Astrocyte (in vitro differentiated cells and primary cell): ENCODE results near the gene INTS4. TPM values are rescaled to one million over a fixed set of nuclear protein-coding genes. Genes with fewer than 3 reads are reported as not detected.
"Not testable (repeated sequence)": the region's sequence is repeated elsewhere in the genome, so short reads cannot be mapped to it uniquely, and the experiment has no call there.

Source experiments
- DNase-seq: peaks from one replicate; pipeline ENCODE4 v3.0.0-alpha.2; 2010; ENCODE audit warnings: low read depth
- FAIRE-seq: peaks from 2 replicates; lab custom pipeline; 2011; peaks lifted over from hg19 to GRCh38; lab: Jason Lieb, UNC
- H2AFZ ChIP-seq: 2 replicates; pipeline ENCODE4 v1.6.0; 2012; ENCODE audit warnings: low read depth, low read length, inconsistent platforms
- H3K27ac ChIP-seq: 2 replicates; pipeline ENCODE4 v1.5.1; 2011; ENCODE audit warnings: low read depth, low read length, inconsistent platforms
- H3K27me3 ChIP-seq: 2 replicates; pipeline ENCODE4 v1.6.0; 2011; ENCODE audit warnings: low read length, inconsistent platforms; ENCODE audit not compliant: insufficient read depth
- H3K36me3 ChIP-seq: 2 replicates; pipeline ENCODE4 v1.5.1; 2011; ENCODE audit warnings: low read length, inconsistent platforms; ENCODE audit not compliant: insufficient read depth
- H3K4me1 ChIP-seq: 2 replicates; pipeline ENCODE4 v1.5.1; 2011; ENCODE audit warnings: low read length, inconsistent platforms; ENCODE audit not compliant: insufficient read depth
- H3K4me2 ChIP-seq: 2 replicates; pipeline ENCODE4 v1.6.0; 2012; ENCODE audit warnings: low read length, inconsistent platforms
- H3K4me3 ChIP-seq: 2 replicates; pipeline ENCODE4 v1.5.1; 2011; ENCODE audit warnings: low read depth, mild to moderate bottlenecking, low read length, inconsistent platforms; ENCODE audit not compliant: insufficient read depth
- H3K79me2 ChIP-seq: 2 replicates; pipeline ENCODE4 v1.6.0; 2012; ENCODE audit warnings: mild to moderate bottlenecking, low read length, inconsistent platforms; ENCODE audit not compliant: insufficient read depth
- H3K9ac ChIP-seq: 2 replicates; pipeline ENCODE4 v1.6.0; 2012; ENCODE audit warnings: mild to moderate bottlenecking, low read length, inconsistent platforms
- H3K9me3 ChIP-seq: 2 replicates; pipeline ENCODE4 v1.5.1; 2012; ENCODE audit warnings: low read depth, mild to moderate bottlenecking, low read length, inconsistent platforms; ENCODE audit not compliant: insufficient read depth
- H4K20me1 ChIP-seq: 2 replicates; pipeline ENCODE4 v1.6.0; 2012; ENCODE audit warnings: low read length, inconsistent platforms; ENCODE audit not compliant: insufficient read depth
- H3K27ac Mint-ChIP-seq: one replicate; pipeline ENCODE4 v1.8.0; 2021; ENCODE audit warnings: mild to moderate bottlenecking, mixed read lengths; ENCODE audit not compliant: unreplicated experiment
- H3K27me3 Mint-ChIP-seq: one replicate; pipeline ENCODE4 v1.8.0; 2021; ENCODE audit warnings: low read depth, mixed read lengths; ENCODE audit not compliant: unreplicated experiment
- H3K36me3 Mint-ChIP-seq: one replicate; pipeline ENCODE4 v1.8.0; 2021; ENCODE audit warnings: low read depth, mixed read lengths; ENCODE audit not compliant: unreplicated experiment
- H3K4me1 Mint-ChIP-seq: one replicate; pipeline ENCODE4 v1.8.0; 2021; ENCODE audit warnings: low read depth, mixed read lengths; ENCODE audit not compliant: unreplicated experiment
- H3K4me3 Mint-ChIP-seq: one replicate; pipeline ENCODE4 v1.8.0; 2021; ENCODE audit warnings: mild to moderate bottlenecking, moderate library complexity, mixed read lengths; ENCODE audit not compliant: unreplicated experiment
- H3K9me3 Mint-ChIP-seq: one replicate; pipeline ENCODE4 v1.8.0; 2021; ENCODE audit warnings: mild to moderate bottlenecking, mixed read lengths; ENCODE audit not compliant: unreplicated experiment
- CTCF ChIP-seq: IDR thresholded peaks from 2 replicates; pipeline ENCODE4 v1.5.1; 2011; ENCODE audit warnings: low read depth, mild to moderate bottlenecking, inconsistent platforms, low read length, moderate library complexity; ENCODE audit not compliant: insufficient read depth
- EZH2 ChIP-seq: IDR thresholded peaks from 2 replicates; pipeline ENCODE4 v1.6.1; 2012; ENCODE audit warnings: mild to moderate bottlenecking, low read length, inconsistent platforms; ENCODE audit not compliant: insufficient read depth
- total RNA-seq: library from RNA; stranded (reverse); gene quantifications from 2 replicates; pipeline ENCODE4 v1.2.1, GENCODE V29; 2021

The INTS4 gene
- total RNA-seq, 1 donor from 2014 or later = 35.0 TPM

DNA sequence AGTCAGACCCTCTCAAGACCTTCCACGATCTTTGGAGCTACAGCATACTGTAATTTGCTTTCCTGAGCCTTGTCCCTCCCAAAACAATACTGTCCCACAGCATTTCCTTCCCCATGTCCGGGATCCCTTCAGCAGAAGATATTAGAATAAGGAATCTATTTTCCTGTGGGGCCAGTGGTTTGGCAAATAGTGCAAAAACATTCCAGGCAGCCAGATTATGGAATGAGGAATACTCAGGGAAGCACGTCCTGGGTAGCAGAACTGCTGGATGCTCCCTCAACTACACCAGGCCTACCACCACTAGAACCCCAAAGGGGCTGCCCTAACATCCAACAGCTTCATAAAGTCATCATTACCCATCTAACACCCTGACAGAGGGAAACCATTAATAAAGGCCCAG is 112.1 kb downstream of the INTS4 start:
- Histone ChIP-seq H3K4me3 (no peak overlapping the region), H2AFZ (no peak overlapping the region), H3K9ac (no peak overlapping the region), H4K20me1 (no peaks in the 10 kb centered on the region), H3K27me3 (no peaks in the 10 kb centered on the region), H3K9me3 (no peaks in the 10 kb centered on the region), H3K4me2 (no peak overlapping the region), H3K27ac (no peak overlapping the region), H3K36me3 (no peaks in the 10 kb centered on the region), H3K4me1 (peaks cover 12% of the 10 kb centered on the region), H3K79me2 (no peaks in the 10 kb centered on the region)
- no peaks in the 10 kb centered on the region for H3K9me3 Mint-ChIP-seq
- H3K4me3 Mint-ChIP-seq = no peak overlapping the region
- DNase-seq = peak; percentile 59
- H3K27ac Mint-ChIP-seq = no peak overlapping the region
- H3K4me1 Mint-ChIP-seq = peaks cover 22% of the 10 kb centered on the region
- FAIRE-seq = no peak
- peaks cover 19% of the 10 kb centered on the region for H3K36me3 Mint-ChIP-seq
- no peaks in the 10 kb centered on the region for H3K27me3 Mint-ChIP-seq
- no peak for TF ChIP-seq EZH2
- TF ChIP-seq CTCF = no peak

GRCh38 chr11:77879218-77879617 is 115.2 kb downstream of the INTS4 start:
- peaks cover 21% of the 10 kb centered on the region for H3K36me3 Mint-ChIP-seq
- Histone ChIP-seq H3K4me2 (no peak overlapping the region), H3K36me3 (no peaks in the 10 kb centered on the region), H4K20me1 (no peaks in the 10 kb centered on the region), H3K79me2 (no peaks in the 10 kb centered on the region), H3K4me1 (peaks cover 8% of the 10 kb centered on the region), H3K9me3 (no peaks in the 10 kb centered on the region), H2AFZ (no peak overlapping the region), H3K9ac (no peak overlapping the region), H3K4me3 (no peak overlapping the region), H3K27ac (no peak overlapping the region), H3K27me3 (no peaks in the 10 kb centered on the region)
- DNase-seq = no peak
- TF ChIP-seq CTCF (no peak), EZH2 (no peak)
- H3K4me1 Mint-ChIP-seq = peaks cover 22% of the 10 kb centered on the region
- no peaks in the 10 kb centered on the region for H3K9me3 Mint-ChIP-seq
- H3K27ac Mint-ChIP-seq = peak overlapping the region; percentile 73
- no peak for FAIRE-seq
- no peaks in the 10 kb centered on the region for H3K27me3 Mint-ChIP-seq
- H3K4me3 Mint-ChIP-seq = no peak overlapping the region

GRCh38 chr11:77878247-77878646 is 116.2 kb downstream of the INTS4 start:
- not testable (repeated sequence) for FAIRE-seq, H3K36me3 ChIP-seq, H2AFZ ChIP-seq, H3K4me3 Mint-ChIP-seq, H3K9me3 ChIP-seq, H3K27ac Mint-ChIP-seq, H3K9me3 Mint-ChIP-seq, H3K4me1 ChIP-seq, H3K27me3 ChIP-seq, H4K20me1 ChIP-seq, H3K27ac ChIP-seq, H3K27me3 Mint-ChIP-seq, H3K9ac ChIP-seq, H3K4me3 ChIP-seq, H3K79me2 ChIP-seq
- H3K4me1 Mint-ChIP-seq = peaks cover 18% of the 10 kb centered on the region
- peak; percentile 86 for DNase-seq
- peak overlapping the region; percentile 6 for H3K4me2 ChIP-seq
- H3K36me3 Mint-ChIP-seq = peaks cover 19% of the 10 kb centered on the region
